SH-SY5Y (cell line): Measurements from ENCODE around the gene SSBP3.

Experiments
- GATA2 ChIP-seq: IDR thresholded peaks from 2 replicates; pipeline ENCODE4 v1.6.1; 2011; ENCODE audit warnings: mild to moderate bottlenecking, low read depth, low read length
- GATA3 ChIP-seq: IDR thresholded peaks from 2 replicates; pipeline ENCODE4 v1.6.1; 2011; ENCODE audit warnings: low read depth, mild to moderate bottlenecking, low read length, moderate library complexity

DNA sequence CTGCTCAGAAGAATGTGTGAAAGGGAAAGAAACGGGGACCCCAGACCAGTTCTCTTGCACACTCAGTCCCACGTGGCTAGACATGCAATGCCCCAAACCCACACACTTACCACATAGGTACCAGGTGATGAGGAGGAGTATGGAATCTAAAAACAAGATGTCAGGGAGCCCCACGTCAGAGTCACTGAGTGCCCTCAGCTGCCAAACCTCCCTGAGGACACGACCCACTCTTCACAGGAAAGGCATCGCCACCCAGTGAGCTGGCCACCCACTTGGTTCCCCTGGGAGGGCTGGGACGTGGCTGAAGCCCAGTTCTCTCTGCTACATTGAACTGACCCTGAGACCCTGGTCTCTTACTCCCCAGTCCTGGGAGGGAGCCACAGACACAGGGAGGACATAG is 164.8 kb downstream of the SSBP3 start:
- TF ChIP-seq GATA2 (no peak), GATA3 (no peak)
